ENCODE results near the gene OSMR.

DNA sequence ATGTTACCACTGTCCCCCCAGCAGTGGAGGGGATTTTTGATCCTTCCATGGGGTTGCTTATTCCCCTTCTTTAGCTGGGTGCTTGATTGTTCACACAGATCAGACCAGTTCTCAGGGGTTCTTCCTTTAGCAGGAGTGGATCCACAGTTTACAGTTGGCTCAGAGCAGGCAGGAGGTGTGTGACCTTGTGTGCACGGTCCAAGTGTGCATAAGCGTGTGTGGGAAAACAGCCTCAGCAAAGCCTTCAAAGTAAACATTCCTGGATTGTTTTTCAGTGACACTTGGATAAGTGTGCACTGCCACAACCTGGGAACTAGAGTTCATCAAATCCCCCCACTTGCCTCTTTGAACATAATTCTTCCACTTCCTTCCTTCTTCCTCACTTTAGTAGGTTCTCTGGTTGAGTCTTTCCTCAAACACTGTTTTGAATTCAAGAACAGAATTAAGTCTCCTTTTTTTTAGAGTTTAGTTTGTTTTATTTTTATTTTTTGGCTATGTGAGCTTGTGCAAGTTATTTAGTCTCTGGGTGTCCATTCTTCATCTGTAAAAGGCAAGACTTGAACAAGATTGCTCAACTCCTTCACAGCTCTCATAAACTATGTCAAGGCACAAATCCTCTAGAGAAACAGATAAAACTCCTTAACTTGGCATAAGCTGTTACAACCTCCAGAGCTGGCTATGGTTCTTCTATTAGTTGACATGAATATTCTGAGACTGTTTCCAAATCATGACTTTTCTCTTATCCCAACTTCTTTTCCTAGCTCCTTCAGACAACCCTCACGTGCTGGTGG, 78.0 kb downstream of the OSMR start:
- TF ChIP-seq EP300 (IDR thresholded peaks at IDR 0.05) (no peak), POLR2A (IDR thresholded peaks at IDR 0.05; ENCODE audit: low read depth) (no peak)
